GM18520 (cell line): ENCODE results near the gene LGALS16.
"Not testable (repeated sequence)": the region's sequence is repeated elsewhere in the genome, so short reads cannot be mapped to it uniquely, and the experiment has no call there.

Experiments
- ATAC-seq: cut with Tn5 transposase; IDR thresholded peaks from one replicate; pipeline ENCODE4 v1.9.1; 2021; ENCODE audit not compliant: unreplicated experiment

The LGALS16 gene, protein sequence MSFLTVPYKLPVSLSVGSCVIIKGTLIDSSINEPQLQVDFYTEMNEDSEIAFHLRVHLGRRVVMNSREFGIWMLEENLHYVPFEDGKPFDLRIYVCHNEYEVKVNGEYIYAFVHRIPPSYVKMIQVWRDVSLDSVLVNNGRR

DNA sequence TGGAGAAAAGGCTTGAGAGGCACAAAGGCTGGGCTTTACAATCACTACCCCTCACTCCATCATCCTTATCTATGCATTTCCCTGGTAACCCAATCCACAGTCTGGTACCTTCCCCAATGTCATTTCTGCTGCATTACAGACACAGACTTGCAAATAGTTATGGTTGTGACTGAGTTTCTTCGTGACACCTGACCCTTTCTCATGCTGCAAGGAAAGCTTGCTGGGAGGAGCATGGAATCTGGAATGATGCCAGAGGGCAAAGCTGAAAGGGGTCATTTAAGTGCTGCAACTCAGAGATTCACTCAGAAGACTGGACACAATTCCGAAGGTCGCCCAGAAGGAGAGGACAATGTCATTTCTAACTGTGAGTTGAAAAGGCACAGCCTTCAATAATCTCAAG is at the start of gene LGALS16:
Gene LGALS16 (plus strand): TSS at position 301 of the 400 bp plus-strand sequence. CDS start 49 bp downstream, at position 350.
- ATAC-seq = no peak

DNA sequence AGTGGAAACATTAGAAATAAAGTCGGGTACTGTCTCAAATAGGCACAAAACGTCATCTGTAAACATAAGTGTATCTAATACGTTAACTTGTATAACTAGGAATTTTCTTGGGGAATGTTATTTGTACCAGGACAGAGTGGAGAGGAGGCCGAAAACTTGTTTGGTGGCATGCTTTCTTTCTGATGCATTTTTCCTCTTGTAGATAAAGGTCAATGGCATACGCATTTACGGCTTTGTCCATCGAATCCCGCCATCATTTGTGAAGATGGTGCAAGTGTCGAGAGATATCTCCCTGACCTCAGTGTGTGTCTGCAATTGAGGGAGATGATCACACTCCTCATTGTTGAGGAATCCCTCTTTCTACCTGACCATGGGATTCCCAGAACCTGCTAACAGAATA is 48.7 kb upstream of the LGALS16 start:
- no peak for ATAC-seq

DNA sequence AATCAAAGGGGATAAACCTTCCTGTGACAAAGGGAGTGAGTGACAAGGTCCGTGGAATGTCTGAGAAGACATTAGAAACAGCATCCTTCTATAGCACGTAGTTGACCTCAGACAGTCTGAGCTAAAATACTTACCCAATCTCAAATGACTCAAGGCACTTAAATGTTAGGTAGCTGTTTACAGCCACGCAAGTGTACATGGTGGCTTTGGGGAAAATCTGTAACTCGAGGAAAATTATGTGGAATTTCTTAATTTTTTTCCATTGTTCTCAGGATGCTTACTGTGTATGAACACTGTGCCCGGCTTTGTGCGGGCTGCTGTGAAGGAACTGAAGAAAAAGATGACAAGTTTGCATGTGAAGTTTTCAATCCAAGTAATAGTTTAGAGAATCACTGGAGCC is 48.2 kb upstream of the LGALS16 start:
- no peak for ATAC-seq

DNA sequence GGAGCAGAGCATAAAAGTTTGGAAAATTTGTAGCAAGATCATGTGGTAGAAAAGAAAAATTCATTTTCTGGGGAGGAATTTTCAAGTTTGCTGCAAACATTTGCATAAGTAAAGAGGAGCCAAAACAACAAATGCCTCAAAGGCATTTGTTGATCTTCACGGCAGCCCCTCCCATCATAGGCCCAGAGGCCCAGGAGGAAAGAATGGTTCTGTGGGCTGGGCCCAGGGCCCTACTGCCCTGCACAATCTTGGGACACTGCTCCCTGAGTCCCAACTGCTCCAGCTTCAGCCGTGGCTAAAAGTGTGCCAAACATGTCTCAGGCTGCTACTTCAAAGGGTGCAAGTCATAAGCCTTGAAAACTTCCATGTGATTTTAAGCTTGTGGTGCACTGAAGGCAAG is 42.1 kb upstream of the LGALS16 start:
- no peak for ATAC-seq

DNA sequence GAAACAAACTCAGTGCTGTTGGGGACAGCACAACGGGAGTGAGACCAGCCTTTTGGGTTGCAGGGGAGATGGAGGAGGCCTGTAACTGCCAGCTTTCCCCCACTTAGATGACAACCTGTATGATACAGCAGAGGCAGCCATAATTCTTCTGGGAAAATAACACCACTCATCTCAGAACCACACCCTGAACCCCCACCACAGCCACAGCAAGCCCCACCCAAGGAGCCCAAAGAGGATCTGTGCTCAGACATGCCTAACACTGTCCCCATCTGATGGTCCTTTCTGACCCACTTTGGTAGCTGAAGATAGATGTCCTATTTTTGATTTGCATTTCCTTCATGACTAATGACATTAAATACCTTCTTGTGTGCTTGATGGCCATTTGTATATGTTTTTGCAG is 38.0 kb upstream of the LGALS16 start:
- no peak for ATAC-seq

DNA sequence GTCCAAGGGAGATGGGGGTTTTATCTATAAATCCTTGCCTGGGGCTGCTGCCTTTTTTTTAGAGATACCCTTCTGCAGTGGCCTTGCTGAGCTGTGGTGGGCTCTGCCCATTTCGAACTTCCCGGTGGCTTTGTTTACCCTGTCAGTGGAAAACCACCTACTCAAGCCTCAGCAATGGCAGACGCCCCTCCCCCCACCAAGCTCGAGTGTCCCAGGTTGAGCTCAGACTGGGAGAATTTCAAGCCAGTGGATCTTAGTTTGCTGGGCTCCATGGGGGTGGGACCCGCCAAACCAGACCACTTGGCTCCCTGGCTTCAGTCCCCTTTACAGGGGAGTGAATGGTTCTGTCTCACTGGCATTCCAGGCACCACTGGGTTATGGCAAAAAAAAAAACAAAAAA is 31.8 kb upstream of the LGALS16 start:
- no peak for ATAC-seq

DNA sequence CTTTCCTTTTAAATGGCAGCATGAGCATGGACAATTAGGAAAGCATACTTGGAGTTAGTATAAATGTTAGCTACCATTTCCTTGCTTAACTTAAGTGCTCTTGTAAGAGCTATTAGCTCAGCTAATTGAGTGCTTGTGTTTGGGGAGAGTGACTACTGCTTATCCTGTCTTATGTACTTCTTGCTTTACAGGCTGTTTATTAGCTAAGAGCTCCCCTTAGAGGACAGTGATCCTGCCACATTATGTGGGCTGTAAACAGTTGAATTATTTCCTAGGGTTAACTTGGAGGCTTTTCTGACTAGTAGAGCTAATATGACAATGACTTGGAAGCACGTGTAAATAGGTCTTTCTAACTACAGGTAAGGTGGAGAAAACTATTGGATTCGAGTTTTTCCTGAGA is 28.1 kb upstream of the LGALS16 start:
- ATAC-seq = not testable (repeated sequence)

DNA sequence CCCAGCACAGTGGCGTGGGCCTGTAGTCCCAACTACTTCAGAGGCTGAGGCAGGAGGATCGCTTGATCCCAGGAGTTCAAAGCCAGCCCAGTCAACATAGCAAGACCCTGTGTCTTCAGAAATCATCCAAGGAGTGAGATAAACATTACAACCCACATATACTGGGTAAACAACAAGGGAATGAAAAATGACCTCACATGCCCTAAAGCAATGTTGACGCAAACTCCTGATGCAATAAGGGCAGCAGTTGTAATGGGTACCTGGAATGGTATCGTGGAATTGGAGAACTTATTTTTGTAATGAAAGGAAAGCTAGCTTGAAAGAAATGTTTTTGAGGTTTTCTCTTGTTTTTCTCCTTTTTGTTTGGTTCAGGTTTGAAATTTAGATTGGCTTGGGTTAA is 24.5 kb upstream of the LGALS16 start:
- ATAC-seq = no peak

DNA sequence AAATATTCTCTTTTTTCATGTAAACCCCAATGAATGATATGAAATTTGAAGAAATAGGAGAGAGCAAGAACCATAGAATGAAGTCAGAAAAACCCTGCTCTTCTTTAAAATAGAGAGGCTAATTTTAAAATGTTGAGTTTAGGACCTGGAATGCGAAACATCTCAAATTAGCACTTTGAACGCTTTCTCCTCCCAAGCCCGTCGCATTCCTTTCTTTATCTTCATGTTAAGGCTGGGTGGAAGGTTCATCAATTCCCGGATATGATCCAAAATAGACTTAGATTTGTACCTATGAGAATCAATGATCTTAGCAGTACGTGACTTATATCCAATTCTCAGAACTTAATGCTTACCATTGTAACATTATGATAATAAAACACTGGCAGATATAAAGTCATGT is 24.1 kb upstream of the LGALS16 start:
- ATAC-seq = no peak

DNA sequence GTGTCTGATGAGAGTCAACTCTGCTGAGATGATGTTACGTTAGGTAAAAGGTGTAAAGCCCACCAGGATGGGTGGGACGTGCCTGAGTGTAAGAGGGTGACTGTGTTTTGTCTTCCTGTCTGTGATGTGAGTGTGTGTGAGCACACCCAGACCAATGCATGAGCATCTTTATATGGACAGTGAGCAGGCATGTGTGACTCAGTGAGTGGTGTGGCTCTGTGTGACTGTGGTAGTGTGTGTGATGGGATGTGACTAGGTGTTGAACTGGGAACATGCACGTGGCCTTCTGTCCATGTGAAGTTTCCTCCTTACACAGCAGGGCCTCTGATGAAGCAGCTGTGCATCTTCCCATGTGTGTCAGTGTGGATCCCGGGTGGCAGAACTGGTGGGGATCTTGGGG is 17.8 kb upstream of the LGALS16 start:
- no peak for ATAC-seq

DNA sequence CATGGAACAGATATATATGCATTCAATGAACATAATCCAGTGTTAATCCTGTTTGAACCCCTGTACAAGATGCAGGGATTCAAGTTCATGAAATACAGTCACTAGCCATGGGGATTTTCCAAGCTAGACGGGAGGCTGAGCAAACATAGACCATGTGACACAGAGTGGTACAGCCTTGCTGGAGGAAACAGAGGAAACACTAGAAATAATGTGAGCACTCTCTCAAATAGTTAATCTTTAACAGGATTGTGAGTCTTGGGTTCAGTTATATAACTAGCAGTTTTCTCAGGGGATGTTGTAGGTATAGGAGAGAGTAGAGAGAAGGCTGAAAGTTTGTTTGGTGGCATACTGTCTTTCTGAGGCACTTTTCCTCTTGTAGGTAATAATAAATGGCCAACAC is 13.9 kb upstream of the LGALS16 start:
- ATAC-seq = no peak

DNA sequence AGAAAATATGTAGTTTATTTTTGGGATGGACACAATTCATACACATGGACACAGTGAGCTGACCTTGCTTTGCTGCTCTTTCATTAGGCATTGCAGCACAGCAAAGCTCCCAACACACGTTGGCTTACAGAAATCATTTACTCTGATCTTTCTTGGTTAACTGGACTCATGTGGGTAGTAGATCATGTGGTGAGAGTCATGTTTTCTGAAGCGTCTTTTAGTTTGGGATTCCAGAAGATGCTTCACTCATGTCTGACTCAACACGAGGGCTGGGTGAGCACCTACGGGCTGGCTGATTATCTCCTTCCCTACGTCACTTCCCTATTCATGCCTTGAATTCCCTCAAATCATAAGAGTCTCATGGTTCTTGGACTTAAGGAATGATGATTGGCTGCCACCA is 12.1 kb upstream of the LGALS16 start:
- no peak for ATAC-seq

DNA sequence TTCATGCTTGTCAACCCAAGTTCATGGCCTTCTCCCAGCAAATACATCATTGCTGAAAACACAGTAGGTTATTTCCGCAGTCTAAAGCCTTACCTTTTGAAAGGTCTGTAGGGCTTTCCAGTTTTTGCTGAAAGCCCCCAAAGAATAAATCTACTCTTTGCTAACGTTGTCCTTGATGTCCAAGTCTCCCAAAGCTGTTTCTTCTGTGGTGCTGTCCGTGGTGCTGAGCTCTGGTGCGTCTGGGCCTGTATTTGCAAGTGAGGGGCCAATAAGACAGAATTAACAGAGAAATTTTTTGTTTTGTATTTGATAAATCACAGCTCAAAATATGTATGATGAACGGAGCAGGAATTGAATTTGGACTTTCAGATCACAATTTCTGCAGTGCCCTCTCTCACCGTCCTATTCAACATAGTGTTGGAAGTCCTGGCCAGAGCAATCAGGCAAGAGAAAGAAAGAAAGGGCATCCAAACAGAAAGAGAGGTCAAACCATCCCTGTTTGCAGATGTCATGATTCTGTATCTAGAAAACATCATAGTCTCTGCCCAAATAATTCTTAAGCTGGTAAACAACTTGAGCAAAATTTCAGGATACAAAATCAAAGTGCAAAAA is 9.8 kb upstream of the LGALS16 start:
- no peak for ATAC-seq

DNA sequence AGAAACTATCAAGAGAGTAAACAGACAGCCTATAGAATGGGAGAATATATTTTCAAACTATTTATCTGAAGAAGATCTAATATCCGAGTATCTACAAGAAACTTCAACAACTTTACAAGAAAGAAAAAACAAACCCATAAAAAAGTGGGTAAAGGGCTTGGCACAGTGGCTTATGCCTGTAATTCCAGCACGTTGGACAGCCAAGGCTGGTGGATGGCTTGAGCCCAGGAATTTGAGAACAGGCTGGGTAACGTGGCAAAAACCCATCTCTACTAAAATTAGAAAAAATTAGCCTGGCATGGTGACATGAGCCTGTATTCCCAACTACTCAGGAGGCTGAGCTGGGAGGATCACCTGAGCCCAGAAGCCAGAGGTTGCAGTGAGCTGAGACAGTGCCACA is 7.8 kb upstream of the LGALS16 start:
- no peak for ATAC-seq

DNA sequence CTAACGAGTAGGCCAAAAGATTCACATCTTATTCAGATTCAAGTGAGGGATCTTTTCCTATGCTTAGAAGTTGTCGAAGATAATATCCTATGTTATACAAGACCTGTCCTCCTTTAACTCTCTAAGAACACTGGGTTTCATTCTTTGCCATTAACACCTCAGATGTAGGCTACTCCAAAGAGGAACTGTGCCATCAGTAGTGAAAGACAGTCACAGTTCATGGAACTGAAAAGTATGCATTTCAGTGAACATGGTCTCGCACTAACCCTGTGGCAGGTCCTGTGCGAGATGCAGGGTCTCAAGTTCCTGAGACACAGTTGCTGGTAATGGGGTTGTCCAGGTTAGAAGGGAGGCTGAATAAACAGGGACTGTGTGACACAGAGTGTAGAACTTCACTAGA is 4.1 kb downstream of the LGALS16 start:
- no peak for ATAC-seq

DNA sequence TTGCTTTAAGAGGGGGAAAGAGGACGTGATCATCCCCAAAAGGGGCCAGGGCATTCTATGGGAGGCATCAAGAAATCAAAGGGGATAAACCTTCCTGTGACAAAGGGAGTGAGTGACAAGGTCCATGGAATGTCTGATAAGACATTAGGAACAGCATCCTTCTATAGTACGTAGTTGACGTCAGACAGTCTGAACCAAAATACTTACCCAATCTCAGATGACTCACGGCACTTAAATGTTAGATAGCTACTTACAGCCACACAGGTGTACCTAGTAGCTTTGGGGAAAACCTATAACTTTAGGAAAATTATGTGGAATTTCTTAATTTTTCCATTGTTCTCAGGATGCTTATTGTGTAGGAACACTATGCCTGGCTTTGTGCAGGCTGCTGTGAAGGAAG is 4.9 kb downstream of the LGALS16 start:
- ATAC-seq = no peak

DNA sequence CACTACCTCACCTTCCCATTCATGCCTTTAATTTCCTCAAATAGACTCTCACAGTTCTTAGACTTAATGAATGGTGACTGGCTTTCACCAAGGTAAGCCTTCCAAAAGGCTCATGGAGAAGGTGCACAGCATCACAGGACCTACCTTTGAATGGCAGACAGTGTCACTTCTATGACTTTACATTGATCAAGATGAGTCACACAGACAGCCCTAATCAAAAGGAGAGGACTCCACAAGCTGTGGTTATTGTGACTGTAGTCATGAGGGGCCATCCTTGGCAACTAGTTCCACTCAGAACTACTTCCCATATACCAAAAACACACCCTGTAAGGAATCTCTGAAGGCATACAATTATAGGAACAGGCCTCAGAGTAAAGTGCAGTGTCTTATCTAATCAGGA is 5.9 kb downstream of the LGALS16 start:
- ATAC-seq = no peak

DNA sequence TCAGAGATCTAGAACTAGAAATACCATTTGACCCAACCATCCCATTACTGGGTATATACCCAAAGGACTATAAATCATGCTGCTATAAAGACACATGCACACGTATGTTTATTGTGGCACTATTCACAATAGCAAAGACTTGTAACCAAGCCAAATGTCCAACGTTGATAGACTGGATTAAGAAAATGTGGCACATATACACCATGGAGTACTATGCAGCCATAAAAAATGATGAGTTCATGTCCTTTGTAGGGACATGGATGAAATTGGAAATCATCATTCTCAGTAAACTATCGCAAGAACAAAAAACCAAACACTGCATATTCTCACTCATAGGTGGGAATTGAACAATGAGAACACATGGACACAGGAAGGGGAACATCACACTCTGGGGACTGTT is 14.1 kb downstream of the LGALS16 start:
- ATAC-seq = not testable (repeated sequence)

DNA sequence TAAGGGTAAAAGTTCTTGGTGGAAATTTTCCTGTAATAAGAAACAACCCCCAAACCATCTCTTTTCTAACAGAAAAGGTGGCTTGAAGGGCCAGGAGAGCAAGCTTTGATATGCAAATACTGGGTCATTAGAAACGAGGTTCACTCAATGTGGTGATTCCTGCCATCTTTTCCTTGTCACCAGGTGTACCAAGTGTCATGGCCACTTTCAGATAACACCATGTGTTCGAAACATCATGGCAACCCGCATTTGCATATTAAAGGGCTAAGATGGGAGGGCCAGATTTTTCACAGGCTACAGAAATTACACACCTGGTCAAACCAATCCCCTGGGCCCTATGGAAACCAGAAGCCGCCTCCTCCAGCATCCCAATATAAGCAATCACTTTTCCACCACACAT is 15.3 kb downstream of the LGALS16 start:
- ATAC-seq = no peak

DNA sequence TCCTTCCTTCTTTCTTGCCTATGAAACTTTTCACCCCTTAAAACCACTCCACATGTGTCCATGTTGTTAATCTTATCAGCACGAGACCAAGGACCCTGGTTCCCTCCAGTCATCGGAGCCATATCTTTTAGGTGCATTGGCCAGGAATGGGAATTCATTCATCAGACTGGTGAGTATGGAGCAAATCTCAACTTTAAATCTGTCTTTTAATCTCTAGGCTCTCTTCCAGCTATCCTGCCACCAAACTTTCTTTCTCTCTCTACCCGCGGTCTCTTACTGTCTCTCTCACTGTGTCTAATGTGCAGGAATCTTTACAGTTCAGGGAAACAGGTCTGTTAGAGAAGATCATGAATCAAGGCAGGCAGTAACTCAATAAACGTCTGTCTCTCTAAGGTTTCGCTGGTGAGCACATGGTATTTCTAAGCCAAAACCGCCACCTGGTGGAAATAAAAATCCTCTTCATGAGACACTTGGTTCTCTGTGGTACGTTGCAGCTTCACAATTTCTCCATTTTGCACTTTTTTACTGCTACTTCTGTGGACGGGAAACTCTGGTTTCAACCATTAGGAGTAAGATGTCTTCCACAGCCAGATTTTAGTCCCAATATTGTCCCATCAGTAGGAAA is 16.1 kb downstream of the LGALS16 start:
- ATAC-seq = no peak

DNA sequence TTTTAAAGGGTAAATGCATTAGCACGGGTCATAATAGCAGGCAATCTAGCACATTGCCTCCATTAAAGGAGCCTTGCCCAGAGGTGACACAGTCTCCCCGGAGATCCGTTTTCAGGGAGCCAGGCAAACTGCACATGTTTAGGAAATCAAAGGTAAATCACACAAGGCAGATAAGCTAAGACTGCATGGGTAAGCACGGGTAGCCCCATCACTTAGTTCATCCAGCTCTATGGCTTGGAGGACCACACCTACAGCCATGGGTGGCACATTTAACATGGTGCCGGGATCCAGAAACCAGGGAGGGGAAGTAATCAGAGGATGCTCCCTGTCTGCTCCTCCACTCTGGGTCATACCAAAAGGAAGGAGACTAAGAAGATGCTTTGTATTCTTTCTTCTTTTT is 16.8 kb downstream of the LGALS16 start:
- ATAC-seq = no peak

DNA sequence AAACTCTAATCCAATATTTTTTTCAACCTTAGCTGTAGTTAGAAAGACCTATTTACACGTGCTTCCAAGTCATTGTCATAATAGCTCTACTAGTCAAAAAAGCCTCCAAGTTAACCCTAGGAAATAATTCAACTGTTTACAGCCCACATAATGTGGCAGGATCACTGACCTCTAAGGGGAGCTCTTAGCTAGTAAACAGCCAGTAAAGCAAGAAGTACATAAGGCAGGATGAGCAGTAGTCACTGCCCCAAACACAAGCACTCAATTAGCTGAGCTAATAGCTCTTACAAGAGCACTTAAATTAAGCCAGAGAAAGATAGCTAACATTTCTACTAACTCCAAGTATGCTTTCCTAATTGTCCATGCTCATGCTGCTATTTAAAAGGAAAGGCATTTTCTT is 18.1 kb downstream of the LGALS16 start:
- ATAC-seq = not testable (repeated sequence)

DNA sequence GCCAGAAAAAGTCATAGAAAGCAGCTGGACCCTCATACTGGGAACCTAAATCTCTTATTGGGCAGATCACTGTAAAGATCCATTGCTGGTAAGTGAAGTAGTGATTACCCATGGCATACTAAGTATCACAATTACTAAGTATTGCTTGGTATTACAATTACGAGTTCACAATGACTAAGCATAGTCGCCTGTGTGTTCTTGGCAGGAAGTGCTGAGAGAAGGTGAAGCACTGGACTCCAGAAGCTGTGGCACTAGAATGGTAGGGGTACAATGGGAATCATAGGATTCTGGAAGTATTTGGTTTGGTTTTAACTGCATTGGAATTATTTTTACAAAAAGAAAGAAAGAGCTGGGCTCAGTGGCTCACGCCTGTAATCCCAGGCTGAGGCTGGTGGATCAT is 20.3 kb downstream of the LGALS16 start:
- ATAC-seq = no peak
